ENCODE measurements around the gene CNOT10.
"Not testable (repeated sequence)": the region's sequence is repeated elsewhere in the genome, so short reads cannot be mapped to it uniquely, and the experiment has no call there.

The CNOT10 gene

DNA sequence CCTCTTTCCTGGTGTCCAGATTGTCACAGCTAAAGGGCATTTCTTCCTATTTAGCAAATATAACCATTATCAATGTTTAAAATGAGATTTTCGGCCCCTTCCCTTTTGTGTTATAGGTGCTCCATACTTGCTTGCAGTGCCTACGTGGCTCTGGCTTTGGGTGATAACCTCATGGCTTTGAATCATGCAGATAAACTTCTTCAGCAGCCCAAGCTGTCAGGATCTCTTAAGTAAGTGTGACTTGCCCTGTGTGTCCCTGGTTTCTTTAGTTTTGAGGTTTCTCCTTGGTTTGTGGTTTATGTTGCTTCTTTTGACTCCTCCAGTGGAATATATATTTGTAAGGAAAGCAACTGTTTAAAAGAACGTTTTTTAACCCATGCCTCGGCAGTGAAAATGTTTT lies 74.4 kb downstream of the CNOT10 start:
- DNase-seq, result no peak

DNA sequence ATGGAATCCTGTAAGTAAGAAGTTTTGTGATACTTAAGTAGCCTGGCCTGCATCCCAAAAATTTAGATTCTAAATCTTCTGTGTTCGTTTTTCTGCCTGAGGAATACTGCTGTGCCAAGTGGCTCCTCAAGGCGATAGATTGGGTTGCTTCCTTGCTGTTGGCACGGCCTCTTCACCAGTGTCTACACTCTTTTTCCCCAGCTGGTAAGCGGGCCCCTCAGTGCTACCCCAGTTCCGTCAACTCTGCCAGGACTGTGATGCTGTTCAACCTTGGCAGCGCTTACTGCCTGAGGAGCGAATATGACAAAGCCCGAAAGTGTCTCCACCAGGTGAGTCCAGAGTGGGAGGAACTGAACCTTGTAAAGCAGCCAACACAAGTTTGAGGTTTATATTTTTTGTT lies 79.5 kb downstream of the CNOT10 start:
- no peak for DNase-seq

DNA sequence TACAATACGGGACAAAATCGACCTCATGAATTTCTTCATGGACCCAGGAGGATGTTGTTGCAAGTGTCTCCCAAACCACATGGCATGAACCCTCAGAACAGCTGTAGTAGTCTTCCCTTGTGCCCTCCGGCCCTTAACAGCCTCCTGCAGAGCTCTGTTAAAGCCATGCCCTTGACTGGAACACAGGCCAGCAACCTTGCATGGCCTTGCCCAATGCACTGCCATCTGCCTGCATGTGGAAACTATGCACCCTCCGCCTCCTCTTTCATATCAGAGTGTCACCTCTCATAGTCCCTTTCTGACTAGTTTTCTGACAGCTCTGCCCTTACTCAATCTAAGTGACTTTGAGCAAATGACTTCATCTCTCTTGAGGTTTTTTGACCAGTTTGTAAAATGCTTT lies 93.4 kb downstream of the CNOT10 start:
- no peak for DNase-seq

- DNase-seq, result no peak
These were observed 95.2 kb downstream of the CNOT10 start for GRCh38 chr3:32780071-32780734.

DNA sequence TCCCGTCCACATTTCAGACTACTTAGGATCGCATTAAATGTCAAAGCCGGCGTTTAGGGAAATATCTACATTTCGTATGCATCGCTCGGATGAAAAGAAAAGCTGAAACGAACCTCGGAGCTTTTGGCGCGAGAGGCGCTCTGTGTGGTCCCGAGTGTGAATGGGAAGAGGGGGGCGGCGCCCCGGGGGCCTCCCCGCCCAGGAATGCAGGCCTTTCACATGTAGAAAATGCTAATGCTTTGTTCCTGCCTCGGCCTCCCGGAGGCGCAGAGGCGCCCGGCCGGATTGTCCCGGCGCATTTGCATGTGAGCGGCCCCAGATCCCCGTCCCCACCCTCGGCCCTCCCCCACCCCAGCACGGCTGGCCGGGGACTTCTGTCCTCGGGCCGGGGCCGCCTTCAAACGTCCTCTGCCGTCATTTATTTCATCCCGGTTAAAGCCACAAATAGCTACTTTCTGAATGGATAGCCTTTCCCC lies 95.8 kb downstream of the CNOT10 start:
- DNase-seq, result no peak

GRCh38 chr3:32781211-32781968 lies 96.4 kb downstream of the CNOT10 start:
- DNase-seq, result peak; percentile 68

- not testable (repeated sequence) for DNase-seq
These were observed 96.9 kb downstream of the CNOT10 start for GRCh38 chr3:32781969-32782270.

- DNase-seq, result no peak
These were observed 97.4 kb downstream of the CNOT10 start for GRCh38 chr3:32782407-32782806.

- no peak for DNase-seq
These were observed 106.8 kb downstream of the CNOT10 start for GRCh38 chr3:32791833-32792232.

DNA sequence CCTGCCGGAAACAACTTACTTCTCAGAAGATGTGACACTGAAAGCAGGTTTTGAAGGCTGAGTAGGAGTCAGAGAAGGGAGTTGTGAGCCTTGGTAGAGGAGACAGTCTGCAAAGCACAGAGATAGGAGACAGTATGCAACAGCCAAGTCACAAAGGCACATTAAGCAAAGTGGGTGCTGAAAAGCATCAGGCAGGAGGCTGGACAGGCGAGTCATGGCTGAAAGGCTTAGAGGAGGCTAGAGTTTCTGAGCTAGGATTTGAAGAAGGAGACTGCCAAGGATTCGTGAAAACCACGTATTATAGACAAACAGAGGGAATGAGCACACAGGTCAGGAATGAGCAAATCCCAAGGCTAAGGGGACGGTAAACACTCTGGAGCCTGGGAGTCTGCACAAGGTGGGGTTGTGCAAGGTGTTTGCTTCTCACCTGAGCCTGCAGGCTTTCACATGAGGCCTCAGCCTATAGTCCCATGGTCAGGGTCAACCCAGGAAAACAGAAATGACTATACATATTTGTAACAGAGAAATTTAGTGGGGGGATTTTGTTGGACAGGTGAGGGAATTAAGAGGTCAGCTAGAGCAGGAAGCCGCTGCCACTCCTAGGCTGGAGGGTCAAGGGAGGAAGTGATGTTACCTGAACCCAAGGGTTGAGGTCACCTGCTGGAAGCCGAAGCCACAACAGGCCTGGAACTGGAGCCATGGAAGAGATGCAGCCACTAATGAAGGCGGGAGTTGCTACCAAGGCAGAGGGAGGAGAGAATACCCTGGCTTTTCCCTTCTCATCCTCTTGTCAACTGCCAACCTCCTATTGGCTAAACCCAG lies 109.7 kb downstream of the CNOT10 start:
- DNase-seq, result no peak

DNA sequence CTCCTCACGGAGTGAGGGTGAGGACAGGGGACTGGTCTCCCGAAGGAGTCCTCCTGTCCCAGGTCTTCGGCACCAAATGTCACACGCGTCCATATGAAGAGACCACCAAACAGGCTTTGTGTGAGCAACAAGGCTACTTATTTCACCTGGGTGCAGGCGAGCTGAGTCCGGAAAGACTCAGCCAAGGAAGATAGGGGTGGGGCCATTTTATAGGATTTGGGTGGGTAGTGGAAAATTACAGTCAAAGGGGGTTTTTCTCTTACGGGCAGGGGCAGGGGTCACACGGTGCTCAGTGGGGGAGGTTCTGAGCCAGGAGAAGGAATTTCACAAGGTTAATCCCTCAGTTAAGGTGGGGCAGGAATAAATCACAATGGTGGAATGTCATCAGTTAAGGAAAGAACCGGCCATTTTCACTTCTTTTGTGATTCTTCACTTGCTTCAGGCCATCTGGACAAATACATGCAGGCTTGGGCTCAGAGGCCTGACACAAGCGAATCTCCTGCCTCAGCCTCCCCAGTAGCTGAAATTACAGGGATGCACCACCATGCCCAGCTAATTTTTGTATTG lies 111.5 kb downstream of the CNOT10 start:
- DNase-seq, result not testable (repeated sequence)

DNA sequence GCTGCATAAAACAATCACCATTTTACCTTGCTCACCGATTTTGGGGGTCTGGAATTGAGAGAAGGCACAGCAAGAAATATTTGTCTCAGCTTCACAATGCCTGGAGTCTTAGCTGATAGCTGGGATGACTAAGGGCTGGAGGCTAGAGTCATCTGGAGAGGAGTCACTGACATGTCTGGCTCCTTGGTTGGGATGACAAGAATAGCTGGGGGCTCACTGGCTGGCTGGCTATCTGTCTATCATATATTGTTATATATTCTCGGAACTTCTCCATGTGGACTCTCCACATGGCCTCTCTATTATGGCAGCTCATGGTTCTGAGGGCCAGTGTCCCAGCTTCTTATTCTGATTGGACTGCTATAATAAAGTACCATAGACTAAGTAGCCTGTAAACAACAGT lies 112.8 kb downstream of the CNOT10 start:
- no peak for DNase-seq

DNA sequence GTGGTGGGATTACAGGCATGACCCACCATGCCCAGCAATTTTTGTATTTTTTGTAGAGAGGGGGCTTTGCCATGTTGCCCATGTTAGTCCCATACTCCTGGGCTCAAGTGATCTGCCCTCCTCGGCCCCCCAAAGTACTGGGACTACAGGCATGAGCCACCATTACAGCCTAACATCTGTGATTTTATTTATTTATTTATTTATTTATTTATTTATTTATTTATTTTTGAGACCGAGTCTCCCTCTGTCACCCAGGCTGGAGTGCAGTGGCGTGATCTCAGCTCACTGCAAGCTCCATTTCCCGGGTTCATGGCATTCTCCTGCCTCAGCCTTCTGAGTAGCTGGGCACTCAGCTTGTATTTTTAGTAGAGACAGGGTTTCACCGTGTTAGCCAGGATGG lies 116.5 kb downstream of the CNOT10 start:
- DNase-seq, result not testable (repeated sequence)

DNA sequence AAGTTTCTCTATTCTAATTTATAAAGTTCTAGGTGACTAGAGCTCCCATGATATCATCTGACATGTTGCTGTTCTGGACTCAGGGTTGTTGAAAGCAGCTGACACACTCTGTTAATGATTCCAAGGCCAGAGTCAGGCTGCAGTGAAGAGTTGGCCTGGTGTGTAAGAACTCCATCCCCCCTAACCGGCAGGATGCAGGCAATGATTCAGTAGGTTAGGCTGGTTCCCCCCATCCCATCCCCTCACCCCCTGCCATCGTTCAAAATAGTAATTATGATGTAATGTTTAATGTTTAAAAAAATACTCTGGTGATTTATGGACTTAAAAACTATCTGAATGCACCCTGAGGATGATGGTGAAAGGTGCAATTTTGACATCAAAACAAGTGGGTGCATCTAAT lies 128.2 kb downstream of the CNOT10 start:
- no peak for DNase-seq

DNA sequence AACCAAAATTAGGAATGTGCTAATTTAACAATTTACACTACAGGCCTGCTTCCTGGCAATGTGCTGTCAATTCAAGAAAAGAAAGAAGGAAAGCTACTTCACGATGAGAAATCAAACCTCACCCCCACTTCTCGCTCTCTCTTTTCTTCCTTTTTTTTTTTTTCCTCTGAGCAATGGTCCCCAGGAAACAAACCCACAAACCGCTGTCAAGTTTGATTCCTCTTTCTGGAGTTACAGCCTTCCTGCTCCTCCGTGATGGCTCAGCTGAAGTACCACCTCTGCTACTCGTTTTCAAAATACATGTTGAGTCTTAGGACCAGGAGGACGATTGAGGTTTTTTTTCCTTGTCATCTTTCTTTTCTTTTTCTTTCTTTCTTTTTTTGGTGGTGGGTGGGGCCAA lies 129.4 kb downstream of the CNOT10 start:
- DNase-seq, result no peak

- DNase-seq, result no peak
These were observed 131.0 kb downstream of the CNOT10 start for GRCh38 chr3:32815841-32816438.

DNA sequence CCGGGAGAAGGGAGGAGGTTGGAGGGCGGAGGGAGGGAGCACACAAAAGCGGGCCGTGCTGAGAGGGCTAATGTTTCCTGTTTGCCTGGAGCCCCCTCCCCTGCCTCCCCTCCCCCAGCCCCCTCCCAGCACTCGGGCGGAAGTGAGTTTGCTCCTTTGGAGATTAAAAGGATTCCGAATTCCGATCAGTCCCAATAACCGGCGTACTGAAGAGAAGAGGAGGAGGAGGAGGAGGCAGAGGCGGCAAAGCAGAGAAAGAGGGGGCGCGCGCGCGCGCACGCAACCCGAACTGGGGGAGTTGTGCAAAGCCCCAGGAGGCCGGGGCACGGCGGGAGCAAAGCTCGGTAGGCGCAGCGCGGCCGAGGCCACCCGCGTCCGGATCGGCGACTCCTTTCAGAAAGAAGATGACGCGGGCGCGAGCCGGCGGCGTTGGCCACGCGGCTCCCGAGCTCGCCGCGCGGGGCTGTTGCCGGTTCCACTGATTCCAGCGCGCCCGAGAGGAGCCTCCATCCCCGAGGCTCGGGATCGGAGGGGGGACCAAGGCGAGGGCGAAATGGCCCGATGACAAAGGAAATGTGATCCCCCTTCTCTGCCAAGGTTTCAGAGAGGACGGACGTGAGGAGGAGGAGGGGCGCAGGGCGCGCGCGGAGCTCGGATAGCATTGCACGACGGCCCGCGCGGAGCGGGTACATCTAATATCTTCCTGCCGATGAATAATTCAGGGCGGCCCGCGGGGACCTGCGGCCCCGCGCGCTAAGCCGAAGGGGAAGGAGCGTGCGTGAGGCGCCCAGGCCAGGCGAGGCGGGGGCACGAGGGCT lies 131.7 kb downstream of the CNOT10 start:
- DNase-seq, result no peak

DNA sequence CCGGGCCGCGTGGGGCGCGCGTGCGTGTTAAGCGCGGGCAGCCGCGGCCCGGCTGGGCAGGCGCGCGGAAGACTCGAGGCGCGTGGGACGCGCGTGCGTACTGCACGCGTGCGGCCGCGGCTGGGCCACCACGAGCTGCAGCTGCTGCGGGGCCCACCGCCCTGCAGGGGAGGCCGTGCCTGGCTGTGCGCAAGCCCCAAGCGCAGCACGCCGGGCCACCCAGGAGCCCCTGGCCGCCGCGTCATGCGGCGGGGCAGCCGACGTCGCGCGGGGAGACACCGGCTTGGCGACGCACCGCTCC lies 132.2 kb downstream of the CNOT10 start:
- no peak for DNase-seq

DNA sequence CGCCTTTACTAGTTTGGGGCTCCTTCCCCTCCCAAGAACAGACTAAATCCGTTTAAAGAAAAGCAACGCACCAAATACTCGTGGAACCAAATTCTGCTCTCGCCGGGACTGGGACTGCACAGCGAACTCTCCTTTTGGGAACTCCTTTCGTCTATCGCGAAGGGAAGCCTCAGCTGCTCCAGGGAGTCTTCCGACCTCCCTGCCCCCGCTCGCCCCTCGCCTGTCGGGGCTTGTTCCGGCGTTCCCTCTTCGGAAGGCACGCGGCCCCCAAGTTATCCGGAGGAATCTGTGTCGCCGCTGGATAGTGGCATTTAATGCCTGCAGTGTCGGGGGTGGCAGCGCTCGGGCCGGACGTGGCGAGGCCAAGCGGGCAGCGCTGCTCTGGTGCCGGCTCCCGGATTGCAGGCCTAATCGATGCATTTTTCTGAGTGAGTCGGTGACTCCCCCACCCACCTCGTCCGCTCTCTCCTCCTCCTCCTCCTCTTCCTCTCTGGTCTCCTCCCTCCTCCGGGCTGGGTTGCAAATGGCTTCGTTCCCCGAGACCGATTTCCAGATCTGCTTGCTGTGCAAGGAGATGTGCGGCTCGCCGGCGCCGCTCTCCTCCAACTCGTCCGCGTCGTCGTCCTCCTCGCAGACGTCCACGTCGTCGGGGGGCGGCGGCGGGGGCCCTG lies 132.7 kb downstream of the CNOT10 start, which contains the start of gene TRIM71:
Gene TRIM71, plus strand, starts transcription at position 440 of the 671 bp plus-strand sequence. Its CDS starts 84 bp downstream, at position 524.
- DNase-seq, result no peak

DNA sequence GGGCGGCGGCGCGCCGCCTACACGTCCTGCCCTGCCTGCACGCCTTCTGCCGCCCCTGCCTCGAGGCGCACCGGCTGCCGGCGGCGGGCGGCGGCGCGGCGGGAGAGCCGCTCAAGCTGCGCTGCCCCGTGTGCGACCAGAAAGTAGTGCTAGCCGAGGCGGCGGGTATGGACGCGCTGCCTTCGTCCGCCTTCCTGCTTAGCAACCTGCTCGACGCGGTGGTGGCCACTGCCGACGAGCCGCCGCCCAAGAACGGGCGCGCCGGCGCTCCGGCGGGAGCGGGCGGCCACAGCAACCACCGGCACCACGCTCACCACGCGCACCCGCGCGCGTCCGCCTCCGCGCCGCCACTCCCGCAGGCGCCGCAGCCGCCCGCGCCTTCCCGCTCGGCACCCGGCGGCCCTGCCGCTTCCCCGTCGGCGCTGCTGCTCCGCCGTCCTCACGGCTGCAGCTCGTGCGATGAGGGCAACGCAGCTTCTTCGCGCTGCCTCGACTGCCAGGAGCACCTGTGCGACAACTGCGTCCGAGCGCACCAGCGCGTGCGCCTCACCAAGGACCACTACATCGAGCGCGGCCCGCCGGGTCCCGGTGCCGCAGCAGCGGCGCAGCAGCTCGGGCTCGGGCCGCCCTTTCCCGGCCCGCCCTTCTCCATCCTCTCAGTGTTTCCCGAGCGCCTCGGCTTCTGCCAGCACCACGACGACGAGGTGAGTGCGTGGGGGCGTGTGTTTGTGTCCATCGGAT lies 133.4 kb downstream of the CNOT10 start:
- no peak for DNase-seq

- DNase-seq, result no peak
These were observed 134.1 kb downstream of the CNOT10 start for GRCh38 chr3:32818970-32819511.
